Activated CD4-positive, alpha-beta T cell treated with anti-CD3 and anti-CD28 coated beads, Interleukin-2, Interleukin-4, amounts not matched to agents 100 ng/mL and 50 ng/mL, durations not matched to agents 16 hours and 8 hours (primary cell): Measurements from ENCODE around the gene YJEFN3.

Experiments used
- DNase-seq: peaks from one replicate; pipeline ENCODE4 v3.0.0-alpha.2; 2020; ENCODE audit warnings: low spot score

The YJEFN3 gene

DNA sequence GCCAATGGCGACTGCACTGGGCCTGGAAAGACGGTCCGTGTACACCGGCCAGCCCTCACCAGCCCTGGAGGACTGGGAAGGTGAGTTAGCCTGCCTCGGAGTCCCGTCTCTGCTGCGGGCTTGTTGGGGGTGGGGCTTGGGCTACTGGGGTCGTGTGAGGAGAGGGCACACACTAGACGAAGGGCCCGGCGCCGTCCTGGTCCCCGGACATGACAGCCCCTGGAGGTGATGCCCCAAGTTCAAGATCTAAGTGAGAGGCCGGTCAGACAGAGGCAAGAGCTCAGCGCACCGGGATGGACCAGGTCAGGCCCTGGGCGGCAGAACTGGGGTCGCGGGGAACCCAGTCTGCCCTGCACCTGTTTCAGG lies 11.0 kb downstream of the YJEFN3 start:
- no peak for DNase-seq

DNA sequence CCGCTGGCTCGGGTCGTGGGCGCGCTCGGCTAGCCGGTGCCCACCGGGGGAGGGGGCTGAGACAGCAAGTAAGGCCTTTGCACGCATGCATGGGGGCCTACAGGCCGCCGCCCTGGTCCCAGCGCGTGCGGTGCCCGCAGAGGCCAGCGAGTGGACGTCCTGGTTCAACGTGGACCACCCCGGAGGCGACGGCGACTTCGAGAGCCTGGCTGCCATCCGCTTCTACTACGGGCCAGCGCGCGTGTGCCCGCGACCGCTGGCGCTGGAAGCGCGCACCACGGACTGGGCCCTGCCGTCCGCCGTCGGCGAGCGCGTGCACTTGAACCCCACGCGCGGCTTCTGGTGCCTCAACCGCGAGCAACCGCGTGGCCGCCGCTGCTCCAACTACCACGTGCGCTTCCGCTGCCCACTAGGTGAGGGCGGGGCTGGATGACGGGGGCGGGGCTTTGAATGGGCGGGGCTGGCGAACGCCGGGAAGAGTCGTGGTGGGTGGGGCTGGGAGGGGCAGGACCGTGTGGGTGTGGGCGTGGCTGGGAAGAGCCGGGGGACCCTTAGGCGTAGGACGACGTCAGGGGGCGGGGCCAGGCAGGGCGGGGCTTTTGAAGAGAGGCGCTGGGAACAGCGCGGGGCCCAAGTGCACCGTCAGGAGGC lies 11.5 kb downstream of the YJEFN3 start:
- DNase-seq = peak; percentile 74

DNA sequence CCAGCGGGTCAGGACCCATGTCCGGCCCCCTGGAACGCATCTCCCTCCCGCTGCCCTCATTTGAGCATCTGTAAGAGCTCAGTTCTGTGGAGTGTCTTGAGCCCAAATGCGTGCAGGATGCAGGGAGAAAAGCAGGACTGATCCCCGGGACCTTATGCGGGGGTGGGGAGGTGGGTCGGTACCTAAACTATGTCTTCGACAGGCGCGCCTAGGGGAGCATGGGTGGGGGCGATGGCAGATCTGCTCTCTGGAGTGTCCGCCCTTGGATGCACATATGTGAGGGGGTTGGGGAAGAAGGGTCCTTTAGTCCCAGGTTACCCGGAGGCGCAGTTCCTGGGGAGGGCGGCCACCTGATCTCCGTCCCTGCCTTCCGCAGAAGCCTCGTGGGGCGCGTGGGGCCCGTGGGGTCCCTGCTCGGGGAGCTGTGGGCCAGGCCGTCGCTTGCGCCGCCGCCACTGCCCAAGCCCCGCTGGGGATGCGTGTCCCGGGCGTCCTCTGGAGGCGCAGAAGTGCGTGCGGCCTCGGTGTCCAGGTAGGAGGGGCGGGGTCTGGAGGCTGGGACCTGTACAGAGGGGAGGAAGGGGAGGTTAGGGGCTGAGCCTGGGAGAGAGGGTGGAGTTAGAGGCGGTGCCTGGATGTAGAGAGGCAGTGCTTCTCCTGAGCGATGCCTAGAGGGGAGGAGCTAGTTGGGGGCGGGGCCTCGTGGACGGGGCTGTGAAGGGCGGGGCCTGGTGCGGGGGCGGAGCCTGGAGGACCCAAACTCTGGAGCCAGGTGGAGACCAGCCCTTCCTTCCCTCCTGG lies 12.2 kb downstream of the YJEFN3 start:
- peak; percentile 66 for DNase-seq

DNA sequence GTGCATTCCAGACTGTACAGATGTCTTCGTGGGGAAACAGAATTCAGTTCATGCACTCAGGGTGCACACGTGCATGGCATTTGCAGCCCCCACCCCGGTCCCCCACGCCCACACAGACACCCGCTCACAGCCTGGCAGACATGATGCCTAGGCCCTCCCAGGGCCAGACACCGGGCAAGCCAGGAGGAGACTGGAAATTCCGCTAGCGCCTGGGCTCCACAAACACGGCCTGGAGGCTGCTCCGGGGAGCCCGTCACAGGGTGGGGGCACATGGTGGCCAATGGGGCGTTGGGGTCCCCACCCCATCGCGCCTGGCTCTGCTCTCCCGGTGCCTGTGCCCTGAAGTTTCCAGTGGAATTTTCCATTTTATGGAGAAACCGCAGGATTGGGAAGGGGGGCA lies 12.9 kb downstream of the YJEFN3 start:
- DNase-seq = no peak

DNA sequence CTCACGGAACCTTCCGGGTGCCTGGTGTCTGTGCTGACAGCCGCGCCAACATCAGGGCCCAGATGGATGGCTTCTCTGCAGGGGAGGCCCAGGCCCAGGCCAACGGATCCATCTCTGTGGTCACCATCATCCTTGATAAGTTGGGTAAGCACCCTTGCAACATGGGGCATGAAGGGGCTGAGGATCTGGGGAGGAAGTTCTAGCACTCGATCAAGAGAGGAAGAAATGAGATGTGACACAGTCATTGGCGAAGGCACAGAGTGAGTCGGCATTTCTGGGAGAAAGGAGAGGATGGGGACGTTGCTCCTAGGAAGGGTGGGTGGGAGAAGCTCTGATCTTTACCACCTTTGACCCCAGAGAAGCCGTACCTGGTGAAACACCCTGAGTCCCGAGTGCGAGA lies 13.8 kb downstream of the YJEFN3 start:
- DNase-seq = no peak

DNA sequence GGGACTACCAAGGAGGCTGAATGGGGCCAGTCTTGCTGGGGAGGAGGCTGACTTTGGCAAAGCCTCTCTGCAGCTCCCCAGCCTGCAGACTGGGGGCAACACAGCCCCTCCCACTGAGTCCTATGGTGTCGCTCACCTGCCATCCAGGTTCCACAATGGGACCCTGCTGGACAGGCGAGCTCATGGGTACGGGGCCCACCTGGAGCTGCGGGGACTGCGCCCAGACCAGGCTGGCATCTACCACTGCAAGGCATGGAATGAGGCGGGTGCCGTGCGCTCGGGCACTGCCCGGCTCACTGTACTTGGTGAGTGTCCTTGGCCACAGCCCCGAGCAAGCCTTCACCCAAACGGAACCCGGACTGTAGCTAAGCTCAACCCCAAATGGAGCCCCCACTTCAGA lies 14.4 kb downstream of the YJEFN3 start:
- no peak for DNase-seq

DNA sequence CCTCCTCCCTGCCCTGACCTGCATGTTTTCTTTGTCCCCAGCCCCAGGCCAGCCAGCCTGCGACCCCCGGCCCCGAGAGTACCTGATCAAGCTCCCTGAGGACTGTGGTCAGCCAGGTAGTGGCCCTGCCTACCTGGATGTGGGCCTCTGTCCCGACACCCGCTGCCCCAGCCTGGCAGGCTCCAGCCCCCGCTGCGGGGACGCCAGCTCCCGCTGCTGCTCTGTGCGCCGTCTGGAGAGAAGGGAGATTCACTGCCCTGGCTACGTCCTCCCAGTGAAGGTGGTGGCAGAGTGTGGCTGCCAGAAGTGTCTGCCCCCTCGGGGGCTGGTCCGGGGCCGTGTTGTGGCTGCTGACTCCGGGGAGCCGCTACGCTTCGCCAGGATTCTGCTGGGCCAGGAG lies 14.9 kb downstream of the YJEFN3 start:
- DNase-seq = no peak

DNA sequence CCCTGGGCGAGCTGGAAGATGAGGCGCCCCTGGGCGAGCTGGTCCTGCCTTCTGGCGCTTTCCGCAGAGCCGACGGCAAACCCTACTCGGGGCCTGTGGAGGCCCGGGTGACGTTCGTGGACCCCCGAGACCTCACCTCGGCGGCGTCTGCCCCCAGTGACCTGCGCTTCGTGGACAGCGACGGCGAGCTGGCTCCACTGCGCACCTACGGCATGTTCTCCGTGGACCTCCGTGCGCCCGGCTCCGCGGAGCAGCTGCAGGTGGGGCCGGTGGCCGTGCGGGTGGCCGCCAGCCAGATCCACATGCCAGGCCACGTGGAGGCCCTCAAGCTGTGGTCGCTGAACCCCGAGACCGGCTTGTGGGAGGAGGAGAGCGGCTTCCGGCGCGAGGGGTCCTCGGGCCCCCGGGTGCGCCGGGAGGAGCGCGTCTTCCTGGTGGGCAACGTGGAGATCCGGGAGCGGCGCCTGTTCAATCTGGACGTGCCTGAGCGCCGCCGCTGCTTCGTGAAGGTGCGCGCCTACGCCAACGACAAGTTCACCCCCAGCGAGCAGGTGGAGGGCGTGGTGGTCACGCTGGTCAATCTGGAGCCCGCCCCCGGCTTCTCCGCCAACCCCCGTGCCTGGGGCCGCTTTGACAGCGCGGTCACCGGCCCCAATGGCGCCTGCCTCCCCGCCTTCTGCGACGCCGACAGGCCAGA lies 15.7 kb downstream of the YJEFN3 start:
- no peak for DNase-seq

DNA sequence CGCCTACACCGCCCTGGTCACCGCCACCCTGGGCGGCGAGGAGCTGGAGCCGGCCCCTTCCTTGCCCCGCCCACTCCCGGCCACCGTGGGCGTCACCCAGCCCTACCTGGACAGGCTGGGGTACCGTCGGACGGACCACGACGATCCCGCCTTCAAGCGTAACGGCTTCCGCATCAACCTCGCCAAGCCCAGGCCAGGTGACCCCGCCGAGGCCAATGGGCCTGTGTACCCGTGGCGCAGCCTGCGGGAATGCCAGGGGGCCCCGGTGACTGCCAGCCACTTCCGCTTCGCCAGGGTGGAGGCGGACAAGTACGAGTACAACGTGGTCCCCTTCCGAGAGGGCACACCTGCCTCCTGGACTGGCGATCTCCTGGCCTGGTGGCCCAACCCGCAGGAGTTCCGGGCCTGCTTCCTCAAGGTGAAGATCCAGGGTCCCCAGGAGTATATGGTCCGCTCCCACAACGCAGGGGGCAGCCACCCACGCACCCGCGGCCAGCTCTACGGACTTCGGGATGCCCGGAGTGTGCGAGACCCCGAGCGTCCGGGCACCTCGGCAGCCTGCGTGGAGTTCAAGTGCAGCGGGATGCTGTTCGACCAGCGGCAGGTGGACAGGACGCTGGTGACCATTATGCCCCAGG lies 16.4 kb downstream of the YJEFN3 start:
- DNase-seq = no peak

DNA sequence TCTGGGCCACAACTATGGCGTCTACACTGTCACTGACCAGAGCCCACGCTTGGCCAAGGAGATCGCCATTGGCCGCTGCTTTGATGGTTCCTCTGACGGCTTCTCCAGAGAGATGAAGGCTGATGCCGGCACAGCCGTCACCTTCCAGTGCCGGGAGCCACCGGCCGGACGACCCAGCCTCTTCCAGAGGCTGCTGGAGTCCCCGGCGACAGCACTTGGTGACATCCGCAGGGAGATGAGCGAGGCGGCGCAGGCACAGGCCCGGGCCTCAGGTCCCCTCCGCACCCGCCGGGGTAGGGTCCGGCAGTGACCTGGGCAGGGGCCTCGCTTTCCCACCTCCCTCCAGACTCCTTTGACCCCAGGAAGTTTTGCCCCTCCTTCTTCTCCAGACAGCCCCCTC lies 17.0 kb downstream of the YJEFN3 start:
- no peak for DNase-seq

DNA sequence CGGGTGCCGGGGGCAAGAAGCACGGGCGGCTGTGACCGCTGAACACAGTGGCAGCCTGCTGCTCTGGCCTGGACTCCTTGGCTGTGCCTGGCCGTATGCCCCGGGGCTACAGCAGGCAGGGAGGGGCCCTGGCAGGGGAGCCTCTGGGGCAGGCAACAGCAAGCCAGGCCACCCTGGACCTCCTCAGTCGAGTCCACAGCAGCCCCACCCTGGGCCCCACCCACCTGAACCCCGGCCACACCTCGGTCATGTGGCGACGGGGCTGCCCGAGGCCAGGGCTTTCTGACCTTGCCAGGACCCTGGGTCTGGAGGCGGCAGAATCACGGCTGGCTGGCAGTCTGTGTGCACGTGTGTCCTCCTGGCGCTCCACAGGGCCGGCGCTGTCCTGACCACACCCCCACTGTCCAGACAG lies 18.0 kb downstream of the YJEFN3 start:
- DNase-seq = no peak

DNA sequence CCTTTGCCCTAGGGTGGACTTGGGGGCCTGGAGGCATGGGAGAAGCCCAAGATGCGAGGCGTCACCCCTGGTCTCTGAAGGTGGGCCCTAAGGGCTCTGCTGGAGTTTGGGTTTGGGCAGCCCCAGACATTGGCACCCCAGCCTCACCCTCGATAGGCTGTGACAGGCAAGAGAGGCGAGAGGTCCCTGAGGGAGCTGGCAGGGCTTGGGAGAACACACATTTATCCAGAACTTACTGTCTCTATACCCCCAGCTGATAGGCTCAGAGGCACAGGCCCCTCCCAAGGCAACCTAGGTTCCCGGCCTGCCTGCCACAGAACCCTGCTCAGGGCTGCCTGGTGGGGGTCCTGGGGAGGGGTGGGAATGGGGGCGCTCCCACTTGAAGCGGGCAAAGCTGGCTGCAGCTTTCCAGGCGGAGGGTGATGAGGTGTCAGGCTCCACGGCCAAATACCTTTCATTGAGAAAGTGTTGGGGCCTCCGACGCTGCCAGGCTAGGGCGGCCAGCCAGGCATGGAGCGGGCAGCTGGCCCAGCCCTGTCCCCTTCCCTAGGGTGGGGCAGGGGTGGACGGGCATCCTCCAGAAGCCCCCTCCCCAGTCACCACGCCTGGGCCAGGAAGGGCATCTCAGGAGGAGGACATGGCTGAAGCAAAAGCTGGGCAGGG lies 19.1 kb downstream of the YJEFN3 start:
- DNase-seq = no peak

DNA sequence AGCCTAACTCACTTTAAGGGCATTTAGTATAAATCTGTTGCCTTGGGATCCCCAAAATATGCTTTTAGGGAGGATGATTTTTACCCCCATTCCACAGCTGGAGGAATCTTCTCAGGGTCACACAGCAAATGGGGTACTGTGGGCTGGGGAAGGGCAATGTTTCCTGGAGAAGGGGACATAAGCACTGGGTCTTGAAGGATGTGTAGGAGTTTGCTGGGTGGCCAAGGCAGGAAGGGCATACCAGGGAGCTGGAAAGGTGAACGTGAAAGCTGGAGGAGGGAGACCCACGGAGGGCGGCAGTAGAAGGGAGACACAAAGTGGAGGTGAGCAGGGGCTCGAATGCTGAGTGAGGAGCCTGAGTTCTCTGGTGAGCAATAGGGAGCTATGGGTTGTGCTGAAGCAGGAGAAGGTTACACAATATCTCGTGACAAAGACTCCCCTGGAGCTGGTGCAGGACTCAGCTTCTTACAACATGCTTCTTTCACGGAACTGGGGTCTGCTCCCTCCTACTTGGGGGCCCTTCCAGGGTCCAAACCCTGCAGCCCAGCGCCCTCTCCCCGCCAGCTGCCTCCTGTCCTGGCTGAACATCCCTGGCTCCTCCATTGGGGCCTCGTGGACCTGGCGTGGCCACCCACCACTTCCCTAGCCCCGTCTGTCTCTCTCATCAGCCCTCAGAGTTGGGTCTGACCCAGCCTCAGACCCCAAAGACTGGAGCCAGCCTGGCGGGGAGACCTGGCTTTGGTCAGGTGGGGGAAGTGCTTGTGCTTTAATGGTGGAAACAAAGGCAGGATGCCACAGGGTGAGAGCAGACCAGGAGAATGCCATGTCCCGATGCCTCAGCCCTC lies 20.4 kb downstream of the YJEFN3 start:
- no peak for DNase-seq

DNA sequence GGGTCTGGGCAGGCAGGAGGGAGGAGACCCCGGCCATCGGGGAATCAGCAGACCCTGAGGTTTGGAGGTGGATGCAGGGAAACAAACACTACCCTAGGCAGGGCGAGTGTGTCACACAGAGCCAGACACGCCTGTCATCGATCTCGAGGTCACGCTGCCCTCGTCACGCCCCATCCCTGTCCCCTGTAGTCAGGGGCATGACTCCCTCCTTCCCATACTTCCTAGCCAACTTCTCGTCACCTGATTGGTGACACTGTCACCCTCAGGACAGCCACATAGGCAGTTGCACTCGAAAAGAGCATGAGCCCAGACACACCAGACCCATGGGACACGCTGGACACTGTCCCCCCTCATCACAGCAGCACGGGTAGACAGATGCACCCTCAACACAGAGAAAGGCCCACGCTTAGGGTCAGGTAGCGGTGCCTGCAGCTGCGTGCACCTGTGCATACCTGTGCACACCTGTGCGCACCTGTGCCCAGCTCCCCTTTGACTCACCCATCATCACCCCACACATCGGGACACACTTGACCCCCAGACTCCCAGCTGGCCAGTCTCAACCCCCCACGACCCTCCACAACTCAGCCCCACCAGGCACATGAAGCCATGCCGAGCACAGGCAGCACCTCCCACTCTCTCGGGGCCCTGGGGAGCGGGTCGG lies 21.2 kb downstream of the YJEFN3 start:
- no peak for DNase-seq

DNA sequence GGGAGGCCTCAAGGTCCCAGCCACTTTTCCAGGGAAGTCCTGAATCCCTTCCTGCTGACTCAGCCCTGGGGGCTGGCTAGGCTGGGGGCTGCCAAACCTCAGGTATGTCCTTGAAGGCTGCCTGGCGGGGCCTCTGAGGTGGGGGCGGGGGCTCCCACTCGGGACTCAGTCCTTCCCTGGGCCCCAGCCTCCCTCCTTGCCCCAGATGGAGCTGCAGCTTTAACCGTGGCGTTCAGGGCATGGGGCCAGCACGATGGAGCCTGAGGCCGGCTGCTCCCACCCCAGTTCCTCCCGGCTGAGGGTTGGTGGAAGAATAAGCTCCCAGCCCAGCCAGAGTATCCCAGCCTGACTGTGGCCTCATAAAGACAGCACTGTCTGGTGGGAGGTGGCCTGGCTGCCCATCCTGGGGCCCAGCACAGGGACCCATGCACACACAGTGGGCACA lies 21.8 kb downstream of the YJEFN3 start:
- no peak for DNase-seq

DNA sequence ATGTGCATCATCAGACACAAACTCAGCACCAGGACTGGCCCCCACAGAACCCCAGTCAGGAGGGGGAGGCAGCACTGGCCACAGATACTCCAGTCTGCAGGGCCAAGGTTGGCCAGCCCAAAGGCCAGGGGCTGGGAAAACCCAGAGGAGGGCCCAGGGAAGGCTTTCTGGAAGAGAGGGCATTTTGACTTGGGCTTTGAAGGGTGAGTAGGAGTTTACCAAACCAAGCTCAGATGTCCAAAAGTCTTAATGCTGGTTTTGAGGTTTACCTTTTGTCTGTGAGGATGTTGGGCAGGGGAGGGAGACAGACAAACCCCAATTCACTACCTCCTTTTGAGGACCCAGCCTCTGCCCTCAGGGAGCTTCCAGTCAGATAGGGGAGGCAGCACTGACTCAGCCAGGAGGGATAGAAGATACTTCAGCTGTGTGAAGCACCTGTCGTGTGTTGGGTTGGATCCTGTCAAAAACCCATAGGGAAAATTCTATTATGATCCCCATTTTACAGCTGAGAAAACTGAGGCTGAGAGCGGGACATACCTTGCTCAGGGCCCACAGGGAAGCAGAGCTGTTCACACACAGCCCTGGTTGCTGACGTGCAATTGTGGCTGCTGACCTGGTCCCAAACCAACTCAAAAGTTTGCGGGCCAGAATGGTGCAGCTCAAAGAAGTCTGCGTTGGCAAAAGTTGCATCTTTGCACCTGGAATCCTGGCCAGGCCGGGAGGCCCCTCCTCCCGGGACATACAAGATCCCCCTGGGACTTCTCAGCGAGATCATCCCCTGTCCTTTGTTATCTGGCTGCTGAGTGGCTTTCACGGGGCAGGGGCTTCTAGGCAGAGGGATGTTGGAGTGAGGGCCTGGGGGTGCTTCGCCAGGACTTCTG lies 22.5 kb downstream of the YJEFN3 start:
- no peak for DNase-seq

DNA sequence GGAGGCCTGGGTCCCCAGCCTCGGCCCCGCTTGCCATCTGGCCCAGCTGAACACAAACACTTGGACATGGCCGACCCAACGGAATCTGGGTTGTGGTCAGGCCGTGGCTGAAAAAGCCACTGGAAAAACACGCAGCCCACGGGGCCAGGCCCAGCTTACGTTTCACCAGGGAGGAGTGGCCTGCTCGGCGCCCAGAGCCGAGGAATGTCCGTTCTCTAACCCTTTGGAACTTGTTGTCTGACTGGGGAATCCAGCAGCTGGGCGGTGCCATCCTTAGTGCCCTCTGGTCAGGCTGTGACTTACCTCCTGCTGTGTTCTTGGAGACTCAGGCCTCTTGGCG lies 23.1 kb downstream of the YJEFN3 start:
- DNase-seq = no peak

DNA sequence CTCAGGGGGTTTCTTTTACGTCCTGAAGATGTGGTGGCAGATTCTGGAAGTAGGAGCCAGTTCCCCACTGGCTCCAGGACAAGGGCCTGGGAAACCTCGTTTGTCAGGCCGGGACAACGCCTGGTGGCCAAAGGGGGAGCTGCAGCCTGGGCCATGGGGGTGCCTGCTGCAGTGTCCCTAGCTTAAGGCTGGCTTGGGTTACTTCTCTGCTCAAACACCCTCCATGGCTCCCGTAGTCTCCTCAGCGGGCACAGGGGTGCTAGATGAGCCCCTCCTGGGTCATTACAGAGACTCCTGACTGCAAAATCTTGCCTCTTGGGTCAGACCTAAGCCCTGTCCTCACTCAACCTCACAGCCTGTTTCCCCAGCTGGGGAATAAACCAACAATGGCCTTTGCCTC lies 24.1 kb downstream of the YJEFN3 start:
- no peak for DNase-seq

DNA sequence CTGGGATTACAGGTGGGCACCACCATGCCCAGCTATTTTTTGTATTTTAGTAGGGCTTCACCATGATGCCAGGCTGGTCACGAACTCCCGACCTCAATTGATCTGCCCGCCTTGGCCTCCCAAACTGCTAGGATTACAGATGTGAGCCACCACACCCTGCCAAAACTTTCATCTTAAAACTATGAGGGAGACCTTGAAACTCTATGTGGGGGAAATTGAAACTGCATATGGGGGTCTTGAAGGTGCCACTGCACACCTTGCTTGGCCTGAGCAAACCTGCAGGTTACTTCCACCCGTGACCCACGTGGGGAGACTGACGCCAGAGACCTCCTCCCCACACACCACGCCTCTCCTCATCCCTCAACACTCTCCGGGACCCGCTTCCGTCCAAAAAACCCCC lies 25.0 kb downstream of the YJEFN3 start:
- DNase-seq = no peak
